H1 (cell line): ENCODE results near the gene FAM43B. TPM values are rescaled to one million over a fixed set of nuclear protein-coding genes. Genes with fewer than 3 reads are reported as not detected.

ENCODE experiments used
- BACH1 ChIP-seq: IDR thresholded peaks from 2 replicates; pipeline ENCODE4 v1.6.1; 2012; ENCODE audit warnings: low read length, improper control_type of control experiment
- POU5F1 ChIP-seq: IDR thresholded peaks from 2 replicates; pipeline ENCODE4 v1.6.1; 2011; ENCODE audit warnings: low read depth, mild to moderate bottlenecking, low read length, moderate library complexity
- SRF ChIP-seq: IDR thresholded peaks from 2 replicates; pipeline ENCODE4 v1.6.1; 2011; ENCODE audit warnings: mild to moderate bottlenecking, low read depth, low read length, moderate library complexity
- TAF1 ChIP-seq: IDR thresholded peaks from 2 replicates; pipeline ENCODE4 v1.6.1; 2011; ENCODE audit warnings: mild to moderate bottlenecking, low read depth, low read length
- polyA plus RNA-seq, 7 experiments: library from polyadenylated mRNA; depleted of rRNA in 3 of 7; stranded (reverse) in 5 of 7; unstranded in 2 of 7; fragments of >200 nt in 5 of 7; fragments of 200-250 nt in 2 of 7; gene quantifications; 1 replicate in 5 of 7; 2 replicates in 1 of 7; 4 replicates in 1 of 7; pipeline versions ENCODE4 v1.2.1 to v1.2.3, GENCODE V29; 2011 to 2013; ENCODE audit warnings: missing spikeins in 2 of 7, mixed read lengths in 2 of 7
- total RNA-seq: library from RNA; stranded (reverse); fragmentation: NEBNext Ultra II Directional; extraction: Animal tissue kit (Norgen Biotek cat#: 25700); gene quantifications from 2 replicates; pipeline ENCODE4 v1.2.1, GENCODE V29; 2021
- TF ChIP-seq, protein P1 (sequence below): fragments of 300-600 bp; sonication (generic); IDR thresholded peaks from 2 replicates; pipeline ENCODE4 v1.7.1; 2012; ENCODE audit warnings: low read length, moderate library complexity, mild to moderate bottlenecking, inconsistent platforms; ENCODE audit not compliant: insufficient replicate concordance

FAM43B gene
- total and polyA plus RNA-seq, 2 of the 8 experiments (the other 6 are each of a cell fraction or from before 2014, with no cell fraction given), result 0.88 to 2.2 TPM

DNA sequence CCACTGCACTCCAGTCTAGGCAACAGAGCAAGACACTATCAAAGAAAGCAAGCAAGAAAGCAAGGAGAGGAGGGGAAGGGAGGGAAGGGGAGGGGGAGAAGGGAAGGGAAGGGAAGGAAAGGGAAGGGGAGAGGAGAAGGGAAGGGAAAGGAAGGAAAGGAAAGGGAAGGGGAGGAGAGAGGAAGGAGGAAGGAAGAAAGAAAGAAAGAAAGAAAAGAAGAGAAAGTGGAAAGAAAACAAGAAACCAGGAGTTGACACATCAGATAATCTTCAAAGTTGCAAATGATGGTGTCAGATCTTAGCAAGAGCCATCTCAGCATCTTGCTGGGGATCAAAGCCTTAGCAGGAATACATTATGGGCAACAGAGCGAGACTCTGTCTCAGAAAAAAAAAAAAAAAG, 21.6 kb downstream of the FAM43B start (continued):
- TF ChIP-seq, protein P1, sequence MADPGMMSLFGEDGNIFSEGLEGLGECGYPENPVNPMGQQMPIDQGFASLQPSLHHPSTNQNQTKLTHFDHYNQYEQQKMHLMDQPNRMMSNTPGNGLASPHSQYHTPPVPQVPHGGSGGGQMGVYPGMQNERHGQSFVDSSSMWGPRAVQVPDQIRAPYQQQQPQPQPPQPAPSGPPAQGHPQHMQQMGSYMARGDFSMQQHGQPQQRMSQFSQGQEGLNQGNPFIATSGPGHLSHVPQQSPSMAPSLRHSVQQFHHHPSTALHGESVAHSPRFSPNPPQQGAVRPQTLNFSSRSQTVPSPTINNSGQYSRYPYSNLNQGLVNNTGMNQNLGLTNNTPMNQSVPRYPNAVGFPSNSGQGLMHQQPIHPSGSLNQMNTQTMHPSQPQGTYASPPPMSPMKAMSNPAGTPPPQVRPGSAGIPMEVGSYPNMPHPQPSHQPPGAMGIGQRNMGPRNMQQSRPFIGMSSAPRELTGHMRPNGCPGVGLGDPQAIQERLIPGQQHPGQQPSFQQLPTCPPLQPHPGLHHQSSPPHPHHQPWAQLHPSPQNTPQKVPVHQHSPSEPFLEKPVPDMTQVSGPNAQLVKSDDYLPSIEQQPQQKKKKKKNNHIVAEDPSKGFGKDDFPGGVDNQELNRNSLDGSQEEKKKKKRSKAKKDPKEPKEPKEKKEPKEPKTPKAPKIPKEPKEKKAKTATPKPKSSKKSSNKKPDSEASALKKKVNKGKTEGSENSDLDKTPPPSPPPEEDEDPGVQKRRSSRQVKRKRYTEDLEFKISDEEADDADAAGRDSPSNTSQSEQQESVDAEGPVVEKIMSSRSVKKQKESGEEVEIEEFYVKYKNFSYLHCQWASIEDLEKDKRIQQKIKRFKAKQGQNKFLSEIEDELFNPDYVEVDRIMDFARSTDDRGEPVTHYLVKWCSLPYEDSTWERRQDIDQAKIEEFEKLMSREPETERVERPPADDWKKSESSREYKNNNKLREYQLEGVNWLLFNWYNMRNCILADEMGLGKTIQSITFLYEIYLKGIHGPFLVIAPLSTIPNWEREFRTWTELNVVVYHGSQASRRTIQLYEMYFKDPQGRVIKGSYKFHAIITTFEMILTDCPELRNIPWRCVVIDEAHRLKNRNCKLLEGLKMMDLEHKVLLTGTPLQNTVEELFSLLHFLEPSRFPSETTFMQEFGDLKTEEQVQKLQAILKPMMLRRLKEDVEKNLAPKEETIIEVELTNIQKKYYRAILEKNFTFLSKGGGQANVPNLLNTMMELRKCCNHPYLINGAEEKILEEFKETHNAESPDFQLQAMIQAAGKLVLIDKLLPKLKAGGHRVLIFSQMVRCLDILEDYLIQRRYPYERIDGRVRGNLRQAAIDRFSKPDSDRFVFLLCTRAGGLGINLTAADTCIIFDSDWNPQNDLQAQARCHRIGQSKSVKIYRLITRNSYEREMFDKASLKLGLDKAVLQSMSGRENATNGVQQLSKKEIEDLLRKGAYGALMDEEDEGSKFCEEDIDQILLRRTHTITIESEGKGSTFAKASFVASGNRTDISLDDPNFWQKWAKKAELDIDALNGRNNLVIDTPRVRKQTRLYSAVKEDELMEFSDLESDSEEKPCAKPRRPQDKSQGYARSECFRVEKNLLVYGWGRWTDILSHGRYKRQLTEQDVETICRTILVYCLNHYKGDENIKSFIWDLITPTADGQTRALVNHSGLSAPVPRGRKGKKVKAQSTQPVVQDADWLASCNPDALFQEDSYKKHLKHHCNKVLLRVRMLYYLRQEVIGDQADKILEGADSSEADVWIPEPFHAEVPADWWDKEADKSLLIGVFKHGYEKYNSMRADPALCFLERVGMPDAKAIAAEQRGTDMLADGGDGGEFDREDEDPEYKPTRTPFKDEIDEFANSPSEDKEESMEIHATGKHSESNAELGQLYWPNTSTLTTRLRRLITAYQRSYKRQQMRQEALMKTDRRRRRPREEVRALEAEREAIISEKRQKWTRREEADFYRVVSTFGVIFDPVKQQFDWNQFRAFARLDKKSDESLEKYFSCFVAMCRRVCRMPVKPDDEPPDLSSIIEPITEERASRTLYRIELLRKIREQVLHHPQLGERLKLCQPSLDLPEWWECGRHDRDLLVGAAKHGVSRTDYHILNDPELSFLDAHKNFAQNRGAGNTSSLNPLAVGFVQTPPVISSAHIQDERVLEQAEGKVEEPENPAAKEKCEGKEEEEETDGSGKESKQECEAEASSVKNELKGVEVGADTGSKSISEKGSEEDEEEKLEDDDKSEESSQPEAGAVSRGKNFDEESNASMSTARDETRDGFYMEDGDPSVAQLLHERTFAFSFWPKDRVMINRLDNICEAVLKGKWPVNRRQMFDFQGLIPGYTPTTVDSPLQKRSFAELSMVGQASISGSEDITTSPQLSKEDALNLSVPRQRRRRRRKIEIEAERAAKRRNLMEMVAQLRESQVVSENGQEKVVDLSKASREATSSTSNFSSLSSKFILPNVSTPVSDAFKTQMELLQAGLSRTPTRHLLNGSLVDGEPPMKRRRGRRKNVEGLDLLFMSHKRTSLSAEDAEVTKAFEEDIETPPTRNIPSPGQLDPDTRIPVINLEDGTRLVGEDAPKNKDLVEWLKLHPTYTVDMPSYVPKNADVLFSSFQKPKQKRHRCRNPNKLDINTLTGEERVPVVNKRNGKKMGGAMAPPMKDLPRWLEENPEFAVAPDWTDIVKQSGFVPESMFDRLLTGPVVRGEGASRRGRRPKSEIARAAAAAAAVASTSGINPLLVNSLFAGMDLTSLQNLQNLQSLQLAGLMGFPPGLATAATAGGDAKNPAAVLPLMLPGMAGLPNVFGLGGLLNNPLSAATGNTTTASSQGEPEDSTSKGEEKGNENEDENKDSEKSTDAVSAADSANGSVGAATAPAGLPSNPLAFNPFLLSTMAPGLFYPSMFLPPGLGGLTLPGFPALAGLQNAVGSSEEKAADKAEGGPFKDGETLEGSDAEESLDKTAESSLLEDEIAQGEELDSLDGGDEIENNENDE, result no peak
- no peak for TF ChIP-seq TAF1
- no peak for TF ChIP-seq SRF
- TF ChIP-seq BACH1, result no peak
- no peak for TF ChIP-seq POU5F1
